Measurements from ENCODE around the gene MTHFR.

Gene MTHFR
- long read RNA-seq, full-length matches to known transcripts = 9 of 29 reads
- long read RNA-seq, partial matches to known transcripts = 7 of 29 reads
- long read RNA-seq, other reads (novel, unspliced or antisense) = 13 of 29 reads

- DNase-seq (ENCODE audit: low read depth in 1 of 2, low spot score in 1 of 2) = peak; percentile 99 to 100
- H3K27ac ChIP-seq (replicated peaks) = peak within 1 kb of the TSS; percentile 77
- H3K27me3 ChIP-seq (ENCODE audit: insufficient read depth, poor library complexity, severe bottlenecking) = no peaks in the 10 kb centered on the region
- no peak for TF ChIP-seq REST (IDR thresholded peaks at IDR 0.05; ENCODE audit: insufficient replicate concordance, low read depth)
- peak; percentile 57; the same call in 1 of the 2 replicates for TF ChIP-seq POLR2AphosphoS5 (IDR thresholded peaks at IDR 0.05; ENCODE audit: low read depth)
- TF ChIP-seq GABPA (IDR thresholded peaks at IDR 0.05; ENCODE audit: low read depth) = peak; percentile 85
- no peak for TF ChIP-seq SPI1 (IDR thresholded peaks at IDR 0.05; ENCODE audit: borderline replicate concordance, low read depth)
- no peak for TF ChIP-seq CTCF (IDR thresholded peaks at IDR 0.05; ENCODE audit: insufficient read depth, low read length)
- H3K4me3 ChIP-seq (replicated peaks; ENCODE audit: insufficient read depth, low read length) = peak within 1 kb of the TSS; percentile 58
Observed at GRCh38 chr1:11805422-11806306, at the start of gene MTHFR, which contains the start of gene CLCN6. Gene MTHFR (minus strand): TSS chr1:11805964. CDS start chr1:11803116, 2,848 bp downstream. Gene CLCN6 (plus strand): TSS chr1:11806191. CDS start chr1:11806263, 72 bp downstream.

- DNase-seq (ENCODE audit: low read depth in 1 of 2, low spot score in 1 of 2) = no peak
- Histone ChIP-seq H3K27me3 (ENCODE audit: insufficient read depth, poor library complexity, severe bottlenecking) (peaks cover 18% of the 10 kb centered on the region), H3K27ac (replicated peaks) (no peak overlapping the region), H3K4me3 (replicated peaks; ENCODE audit: insufficient read depth, low read length) (no peak overlapping the region)
- TF ChIP-seq CTCF (IDR thresholded peaks at IDR 0.05; ENCODE audit: insufficient read depth, low read length) = no peak
- TF ChIP-seq SPI1 (IDR thresholded peaks at IDR 0.05; ENCODE audit: borderline replicate concordance, low read depth) = no peak
- no peak for TF ChIP-seq POLR2AphosphoS5 (IDR thresholded peaks at IDR 0.05; ENCODE audit: low read depth)
- no peak for TF ChIP-seq GABPA (IDR thresholded peaks at IDR 0.05; ENCODE audit: low read depth)
- no peak for TF ChIP-seq REST (IDR thresholded peaks at IDR 0.05; ENCODE audit: insufficient replicate concordance, low read depth)
Observed at GRCh38 chr1:11855430-11855829, 49.7 kb upstream of the MTHFR start.

DNA sequence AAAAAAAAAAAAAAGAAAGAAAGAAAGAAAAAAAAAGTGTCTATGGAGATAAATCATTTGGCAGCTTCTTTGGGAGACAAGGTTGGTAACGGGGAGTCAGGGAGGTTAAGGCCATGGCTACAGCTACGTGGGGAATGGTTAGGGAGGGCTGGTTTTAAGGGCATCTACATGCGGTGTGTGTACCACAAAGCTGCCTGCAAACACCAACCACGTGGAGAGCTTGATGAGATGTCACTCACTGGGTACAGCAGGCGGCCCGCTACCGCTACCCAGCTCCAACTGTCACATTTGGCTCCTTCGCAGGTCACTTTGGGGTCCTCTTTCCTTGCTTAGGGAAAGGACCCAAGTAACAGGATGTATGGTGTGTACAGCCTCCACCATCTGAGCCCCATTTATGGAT lies 48.8 kb upstream of the MTHFR start:
- Histone ChIP-seq H3K4me3 (replicated peaks; ENCODE audit: insufficient read depth, low read length) (no peak overlapping the region), H3K27me3 (ENCODE audit: insufficient read depth, poor library complexity, severe bottlenecking) (peaks cover 12% of the 10 kb centered on the region), H3K27ac (replicated peaks) (no peak overlapping the region)
- no peak for TF ChIP-seq SPI1 (IDR thresholded peaks at IDR 0.05; ENCODE audit: borderline replicate concordance, low read depth)
- no peak for TF ChIP-seq POLR2AphosphoS5 (IDR thresholded peaks at IDR 0.05; ENCODE audit: low read depth)
- no peak for TF ChIP-seq GABPA (IDR thresholded peaks at IDR 0.05; ENCODE audit: low read depth)
- TF ChIP-seq CTCF (IDR thresholded peaks at IDR 0.05; ENCODE audit: insufficient read depth, low read length) = no peak
- TF ChIP-seq REST (IDR thresholded peaks at IDR 0.05; ENCODE audit: insufficient replicate concordance, low read depth) = no peak
- DNase-seq (ENCODE audit: low read depth in 1 of 2, low spot score in 1 of 2) = no peak

All from HL-60 (cell line).